GM10266 (cell line): Measurements from ENCODE around the gene CSF1R.
"Not testable (repeated sequence)": the region's sequence is repeated elsewhere in the genome, so short reads cannot be mapped to it uniquely, and the experiment has no call there.

Experiments
- DNase-seq: peaks from one replicate; pipeline ENCODE4 v3.0.0; 2012; ENCODE audit errors: extremely low spot score
- TF ChIP-seq, protein P1 (sequence below): IDR thresholded peaks from 2 replicates; pipeline ENCODE4 v1.5.1; 2012; ENCODE audit warnings: mild to moderate bottlenecking, low read depth; ENCODE audit not compliant: control insufficient read depth, insufficient read depth; ENCODE audit errors: missing control alignments

The CSF1R gene

GRCh38 chr5:150043657-150044328, 42.6 kb downstream of the CSF1R start:
- TF ChIP-seq, protein P1, sequence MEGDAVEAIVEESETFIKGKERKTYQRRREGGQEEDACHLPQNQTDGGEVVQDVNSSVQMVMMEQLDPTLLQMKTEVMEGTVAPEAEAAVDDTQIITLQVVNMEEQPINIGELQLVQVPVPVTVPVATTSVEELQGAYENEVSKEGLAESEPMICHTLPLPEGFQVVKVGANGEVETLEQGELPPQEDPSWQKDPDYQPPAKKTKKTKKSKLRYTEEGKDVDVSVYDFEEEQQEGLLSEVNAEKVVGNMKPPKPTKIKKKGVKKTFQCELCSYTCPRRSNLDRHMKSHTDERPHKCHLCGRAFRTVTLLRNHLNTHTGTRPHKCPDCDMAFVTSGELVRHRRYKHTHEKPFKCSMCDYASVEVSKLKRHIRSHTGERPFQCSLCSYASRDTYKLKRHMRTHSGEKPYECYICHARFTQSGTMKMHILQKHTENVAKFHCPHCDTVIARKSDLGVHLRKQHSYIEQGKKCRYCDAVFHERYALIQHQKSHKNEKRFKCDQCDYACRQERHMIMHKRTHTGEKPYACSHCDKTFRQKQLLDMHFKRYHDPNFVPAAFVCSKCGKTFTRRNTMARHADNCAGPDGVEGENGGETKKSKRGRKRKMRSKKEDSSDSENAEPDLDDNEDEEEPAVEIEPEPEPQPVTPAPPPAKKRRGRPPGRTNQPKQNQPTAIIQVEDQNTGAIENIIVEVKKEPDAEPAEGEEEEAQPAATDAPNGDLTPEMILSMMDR: no peak
- no peak for DNase-seq

GRCh38 chr5:150042459-150042858, 43.9 kb downstream of the CSF1R start:
- TF ChIP-seq, protein P1: no peak
- DNase-seq: no peak

- TF ChIP-seq, protein P1: no peak
Measured at GRCh38 chr5:150038547-150038946, 47.8 kb downstream of the CSF1R start.

GRCh38 chr5:150036513-150036912, 49.8 kb downstream of the CSF1R start:
- no peak for DNase-seq
- TF ChIP-seq, protein P1: no peak

More at GRCh38 chr5:150038547-150038946, 47.8 kb downstream of the CSF1R start:
- no peak for DNase-seq

DNA sequence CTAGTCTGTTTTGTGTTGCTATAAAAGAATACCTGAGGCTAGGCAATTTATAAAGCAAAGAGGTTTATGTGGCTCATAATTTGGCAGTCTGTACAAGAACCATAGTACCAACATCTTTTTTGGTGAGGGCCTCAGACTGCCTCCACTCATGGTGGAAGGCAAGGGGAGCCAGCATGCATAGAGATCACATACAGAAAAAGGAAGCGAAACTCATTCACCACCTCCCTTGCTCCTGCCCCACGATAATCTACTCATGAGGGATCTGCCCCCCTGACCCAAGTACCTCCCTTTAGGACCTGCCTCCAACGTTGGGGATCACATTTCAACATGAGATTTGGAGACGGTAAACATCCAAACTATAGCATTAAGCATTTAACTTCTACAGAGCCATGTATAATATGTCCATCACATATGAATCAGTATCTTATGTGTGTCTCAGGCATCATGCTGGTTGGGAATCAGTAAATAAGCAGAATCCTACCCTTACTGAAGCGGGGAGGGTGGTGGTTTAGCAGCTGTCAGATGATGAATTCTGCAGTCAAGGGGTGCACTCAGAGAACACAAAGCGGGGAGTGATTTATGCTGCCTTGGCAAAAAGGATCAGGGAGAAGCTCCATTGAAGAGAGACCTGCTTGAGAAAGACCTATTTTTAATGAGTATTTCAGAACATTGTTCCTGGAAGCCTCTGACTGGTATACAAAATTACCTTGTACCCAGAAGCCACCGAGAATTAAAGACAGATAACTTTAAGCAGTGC, 51.0 kb downstream of the CSF1R start:
- peak; percentile 39 for DNase-seq
- TF ChIP-seq, protein P1: no peak

DNA sequence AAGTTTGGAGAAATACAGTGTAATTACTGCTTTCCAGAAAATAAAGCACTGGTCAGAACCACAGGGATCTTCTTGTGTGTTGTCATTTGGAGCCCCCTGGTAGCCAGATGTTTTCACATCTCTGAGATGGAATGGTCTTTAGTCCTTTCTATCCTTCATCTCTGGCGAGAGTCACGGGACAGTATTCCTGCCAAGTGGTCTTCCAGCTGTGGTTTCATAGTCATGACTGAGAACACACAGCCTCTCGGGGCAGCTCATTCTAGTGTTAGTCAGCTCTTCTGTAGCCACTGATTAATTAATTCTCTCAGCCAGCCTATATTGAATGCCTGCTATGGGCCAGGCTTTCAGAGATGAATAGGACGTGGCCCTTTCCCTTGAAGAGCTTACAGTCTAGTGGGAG, 51.7 kb downstream of the CSF1R start:
- TF ChIP-seq, protein P1: no peak
- no peak for DNase-seq

DNA sequence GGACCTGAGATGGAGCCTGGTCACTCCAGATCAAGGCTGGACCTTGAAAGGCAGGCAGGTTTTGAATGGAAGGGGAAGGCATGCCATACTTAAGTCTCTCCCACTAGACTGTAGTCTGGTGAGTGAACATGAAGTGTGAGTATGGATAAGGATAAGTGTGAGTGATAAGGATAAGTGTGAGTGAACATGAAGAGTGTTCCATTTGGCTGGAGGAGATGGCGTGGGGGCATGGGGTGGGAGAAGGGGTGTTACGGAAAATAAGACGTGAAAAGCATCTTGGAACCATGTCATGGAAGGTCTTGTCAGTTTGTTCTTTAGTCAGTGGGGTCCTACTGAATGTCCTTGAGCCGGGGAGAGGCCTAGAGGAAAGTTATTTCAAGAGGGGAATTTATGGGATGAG, 53.0 kb downstream of the CSF1R start:
- TF ChIP-seq, protein P1: no peak
- DNase-seq: no peak

DNA sequence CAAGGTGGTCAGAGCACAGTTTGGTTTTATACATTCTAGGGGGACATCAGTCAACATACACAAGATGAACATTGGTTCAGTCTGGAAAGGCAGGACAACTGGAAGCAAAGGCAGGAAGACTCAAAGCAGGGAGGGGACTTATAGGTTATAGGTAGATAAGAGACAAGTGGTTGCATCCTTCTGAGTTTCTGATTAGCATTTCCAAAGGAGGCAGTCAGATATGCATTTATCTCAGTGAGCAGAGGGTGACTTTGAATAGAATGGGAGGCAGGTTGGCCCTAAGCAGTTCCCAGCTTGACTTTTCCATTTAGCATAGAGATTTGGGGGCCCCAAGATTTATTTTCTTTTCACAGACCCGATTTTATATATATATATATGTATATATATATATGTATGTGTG, 58.3 kb downstream of the CSF1R start:
- DNase-seq: not testable (repeated sequence)
